OCI-LY3 (cell line): ENCODE data around the gene SLC25A21.

Experiments used
- H2AFZ ChIP-seq: fragments of 200-600, 300-600 bp; shearing (Covaris generic); 2 replicates; pipeline ENCODE4 v1.6.0; 2014; ENCODE audit warnings: antibody characterized with exemption, low read depth, low read length
- H3K27ac ChIP-seq: fragments of 200-600, 300-600 bp; sonication (generic); 2 replicates; pipeline ENCODE4 v1.5.1; 2014; ENCODE audit warnings: mild to moderate bottlenecking, low read length, moderate library complexity, mixed read lengths
- H3K27me3 ChIP-seq: fragments of 200-600, 300-600 bp; sonication (generic); 2 replicates; pipeline ENCODE4 v1.6.1; 2014; ENCODE audit warnings: low read depth, low read length, mixed read lengths
- H3K36me3 ChIP-seq: fragments of 200-600, 300-600 bp; sonication (generic); replicated peaks from 2 replicates; pipeline ENCODE3; 2014; ENCODE audit warnings: low read depth, low read length, mixed read lengths
- H3K4me1 ChIP-seq: fragments of 300-600, 200-600 bp; sonication (generic); 2 replicates; pipeline ENCODE4 v1.6.1; 2014; ENCODE audit warnings: low read length, mixed read lengths
- H3K4me2 ChIP-seq: fragments of 200-600, 300-600 bp; sonication (generic); 2 replicates; pipeline ENCODE4 v1.6.1; 2014; ENCODE audit warnings: low read length, mixed read lengths
- H3K4me3 ChIP-seq: fragments of 300-600, 200-600 bp; sonication (generic); 2 replicates; pipeline ENCODE4 v1.5.1; 2014; ENCODE audit warnings: antibody characterized with exemption, mild to moderate bottlenecking, low read length, moderate library complexity
- H3K79me2 ChIP-seq: fragments of 300-600, 200-600 bp; shearing (Covaris generic); 2 replicates; pipeline ENCODE4 v1.6.1; 2014; ENCODE audit warnings: mild to moderate bottlenecking, low read length, mixed read lengths
- H3K9ac ChIP-seq: fragments of 300-600, 200-600 bp; shearing (Covaris generic); 2 replicates; pipeline ENCODE4 v1.6.0; 2014; ENCODE audit warnings: mild to moderate bottlenecking, low read length, moderate library complexity
- H3K9me3 ChIP-seq: fragments of 200-600, 300-600 bp; shearing (Covaris generic); 2 replicates; pipeline ENCODE4 v1.6.1; 2014; ENCODE audit warnings: low read length, mixed read lengths; ENCODE audit not compliant: insufficient read depth
- H4K20me1 ChIP-seq: fragments of 200-600, 300-600 bp; sonication (generic); 2 replicates; pipeline ENCODE4 v1.6.1; 2016; ENCODE audit warnings: low read length, mixed read lengths; ENCODE audit not compliant: insufficient read depth
- CTCF ChIP-seq: fragments of 200-600, 300-600 bp; sonication (generic); IDR thresholded peaks from 2 replicates; pipeline ENCODE4 v1.5.1; 2014; ENCODE audit warnings: antibody characterized with exemption, low read length, low read depth
- EZH2phosphoT487 ChIP-seq: fragments of 200-600 bp; shearing (Covaris generic); IDR thresholded peaks from 2 replicates; pipeline ENCODE4 v1.6.1; 2018; ENCODE audit warnings: antibody characterized with exemption, mixed run types, low read depth

The SLC25A21 gene

GRCh38 chr14:36996857-36997590, 175.4 kb downstream of the SLC25A21 start:
- H3K79me2 ChIP-seq = no peaks in the 10 kb centered on the region
- H3K27ac ChIP-seq = no peak overlapping the region
- H3K36me3 ChIP-seq = no peaks in the 10 kb centered on the region
- peaks cover 8% of the 10 kb centered on the region for H3K4me1 ChIP-seq
- H3K9ac ChIP-seq = no peak overlapping the region
- H3K27me3 ChIP-seq = no peaks in the 10 kb centered on the region
- no peaks in the 10 kb centered on the region for H4K20me1 ChIP-seq
- no peak overlapping the region for H3K4me3 ChIP-seq
- no peak overlapping the region for H2AFZ ChIP-seq
- no peaks in the 10 kb centered on the region for H3K9me3 ChIP-seq
- H3K4me2 ChIP-seq = no peak overlapping the region
- TF ChIP-seq CTCF (no peak), EZH2phosphoT487 (no peak)

GRCh38 chr14:36996133-36996856, 176.1 kb downstream of the SLC25A21 start:
- Histone ChIP-seq H3K4me1 (peaks cover 8% of the 10 kb centered on the region), H3K36me3 (no peaks in the 10 kb centered on the region), H3K9me3 (no peaks in the 10 kb centered on the region), H4K20me1 (no peaks in the 10 kb centered on the region), H3K4me2 (no peak overlapping the region), H3K9ac (no peak overlapping the region), H3K4me3 (no peak overlapping the region), H3K27me3 (no peaks in the 10 kb centered on the region), H3K27ac (no peak overlapping the region), H3K79me2 (no peaks in the 10 kb centered on the region), H2AFZ (no peak overlapping the region)
- TF ChIP-seq EZH2phosphoT487 (no peak), CTCF (no peak)

GRCh38 chr14:36989806-36990205, 182.6 kb downstream of the SLC25A21 start:
- Histone ChIP-seq H3K79me2 (no peaks in the 10 kb centered on the region), H2AFZ (no peak overlapping the region), H3K4me2 (no peak overlapping the region), H3K27me3 (no peaks in the 10 kb centered on the region), H3K27ac (no peak overlapping the region), H3K4me3 (no peak overlapping the region), H3K9me3 (no peaks in the 10 kb centered on the region), H3K36me3 (no peaks in the 10 kb centered on the region), H3K4me1 (no peaks in the 10 kb centered on the region), H3K9ac (no peak overlapping the region), H4K20me1 (no peaks in the 10 kb centered on the region)
- TF ChIP-seq CTCF = no peak
- no peak for TF ChIP-seq EZH2phosphoT487

- no peaks in the 10 kb centered on the region for H3K9me3 ChIP-seq
- H2AFZ ChIP-seq = no peak overlapping the region
- H4K20me1 ChIP-seq = no peaks in the 10 kb centered on the region
- no peak overlapping the region for H3K9ac ChIP-seq
- no peaks in the 10 kb centered on the region for H3K4me1 ChIP-seq
- no peak overlapping the region for H3K4me2 ChIP-seq
- no peaks in the 10 kb centered on the region for H3K27me3 ChIP-seq
- H3K4me3 ChIP-seq = no peak overlapping the region
- no peak overlapping the region for H3K27ac ChIP-seq
- no peaks in the 10 kb centered on the region for H3K79me2 ChIP-seq
- no peak for TF ChIP-seq CTCF
- no peak for TF ChIP-seq EZH2phosphoT487
- no peaks in the 10 kb centered on the region for H3K36me3 ChIP-seq
These were observed 183.4 kb downstream of the SLC25A21 start for GRCh38 chr14:36988989-36989388.
